ELF-1 (cell line): ENCODE data around the gene THAP12.

Source experiments
- DNase-seq: peaks from one replicate; pipeline ENCODE4 v3.0.0-alpha.2; 2016; ENCODE audit warnings: low read depth, low spot score

Gene THAP12

DNA sequence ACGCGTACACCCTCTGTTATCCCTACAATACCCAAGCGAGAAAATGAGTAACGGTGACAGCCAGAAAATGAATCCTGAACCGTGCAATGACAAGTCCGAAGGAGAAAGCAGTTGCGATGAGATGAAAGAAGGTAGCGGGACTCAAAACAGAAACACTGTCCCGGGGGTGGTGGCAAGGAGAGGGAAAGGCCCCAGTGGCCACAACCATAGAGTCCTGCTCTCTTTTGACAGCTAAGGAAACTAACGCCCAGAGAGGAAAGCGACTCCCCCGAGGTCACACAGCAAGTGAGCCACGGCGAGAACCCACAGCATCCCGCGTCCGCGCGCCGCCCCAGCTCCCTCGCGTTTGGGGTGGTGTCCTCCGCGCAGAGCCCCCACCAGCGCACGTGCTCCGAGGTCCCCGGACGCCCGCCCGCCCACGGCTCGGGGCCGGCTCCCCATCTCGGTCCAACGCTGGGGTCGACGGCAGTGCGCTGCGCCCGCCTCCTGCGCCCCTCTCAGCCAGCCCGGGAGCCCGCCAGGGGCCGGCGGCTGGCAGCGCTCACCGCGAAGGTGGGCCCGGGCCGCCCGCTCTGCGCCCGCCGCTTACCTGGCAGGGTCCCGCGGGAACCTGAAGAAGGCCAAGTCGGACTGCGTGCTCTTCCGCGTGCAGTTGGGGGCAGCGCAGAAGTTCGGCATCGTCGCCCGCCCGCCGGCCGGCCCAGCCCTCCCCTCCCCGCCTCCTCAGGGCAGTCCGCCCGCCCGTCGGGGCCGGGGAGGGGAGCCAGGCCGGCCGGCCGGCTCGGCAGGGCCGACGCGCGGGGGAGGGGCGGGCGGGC lies 564 bp downstream of the THAP12 start:
- peak; percentile 27 for DNase-seq

DNA sequence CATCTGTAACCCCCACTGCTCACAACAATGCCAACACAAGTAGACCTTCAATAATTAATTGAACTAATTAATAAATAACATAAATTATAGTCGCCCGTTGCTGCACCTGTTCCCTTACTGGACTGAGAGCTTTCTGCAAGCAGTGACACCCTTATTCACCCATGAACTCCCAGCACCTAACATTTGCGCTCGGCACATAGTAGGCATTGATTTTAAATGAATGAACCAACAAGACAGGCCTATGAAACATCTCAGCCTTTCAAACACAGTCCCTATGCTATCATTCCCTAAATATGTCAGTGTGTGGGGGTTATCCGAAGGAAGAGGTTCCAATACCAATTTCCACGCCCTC lies 1.1 kb downstream of the THAP12 start:
- no peak for DNase-seq

DNA sequence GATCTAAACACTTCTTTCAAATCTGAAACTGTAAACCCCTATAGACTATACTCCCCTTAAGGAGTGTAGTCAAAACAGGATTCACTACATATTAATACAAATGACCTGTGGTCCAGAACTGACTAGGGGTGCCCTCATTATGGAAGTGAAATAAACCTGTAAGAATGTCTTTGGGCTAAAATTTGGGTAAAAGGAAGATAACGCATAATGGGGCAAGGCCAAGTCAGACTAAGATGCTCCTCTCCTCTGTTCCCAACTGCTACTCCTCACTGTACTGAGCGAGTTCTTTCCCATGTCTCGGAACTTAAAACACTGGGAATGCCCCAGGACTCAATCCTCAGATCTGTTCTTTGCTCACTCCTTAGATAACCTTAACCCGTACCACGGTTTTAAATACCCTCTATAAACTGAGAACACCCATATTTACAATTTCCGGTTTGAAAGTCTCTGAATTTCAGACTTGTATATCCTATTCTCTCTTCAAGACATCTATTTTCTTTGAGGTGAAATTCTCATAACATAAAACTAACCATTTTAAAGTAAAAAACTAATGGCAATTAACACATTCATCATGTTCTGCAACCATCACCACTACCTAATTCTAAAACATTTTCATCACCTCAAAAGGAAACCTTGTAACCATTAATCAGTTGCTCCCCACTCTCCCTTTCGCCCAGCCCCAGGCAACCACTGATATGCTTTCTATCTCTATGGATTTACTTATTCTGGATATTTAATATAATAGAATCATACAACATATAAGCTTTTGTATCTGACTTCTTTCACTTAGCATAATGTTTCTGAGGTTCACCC lies 4.0 kb downstream of the THAP12 start:
- DNase-seq, result no peak

GRCh38 chr11:76371170-76371569 lies 9.8 kb downstream of the THAP12 start:
- no peak for DNase-seq

GRCh38 chr11:76369406-76369805 lies 11.5 kb downstream of the THAP12 start:
- no peak for DNase-seq

DNA sequence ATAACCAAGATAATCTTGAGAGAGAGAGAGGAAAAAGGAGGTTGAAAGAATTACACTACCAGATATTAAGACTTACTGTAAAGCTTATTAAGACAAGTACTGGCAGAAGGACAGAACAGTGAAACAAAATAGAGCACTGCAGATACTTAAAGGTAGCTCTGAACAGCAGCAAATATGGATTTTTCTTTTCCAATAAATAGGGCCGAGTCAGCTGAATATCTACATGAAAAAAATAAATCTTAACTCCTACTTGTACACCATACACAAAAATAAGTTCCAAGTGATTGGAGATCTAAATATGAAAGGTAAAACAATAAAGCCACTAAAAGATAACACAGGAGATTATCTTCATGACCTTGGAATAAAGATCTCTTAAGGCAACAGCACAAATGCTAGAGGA lies 12.4 kb downstream of the THAP12 start:
- DNase-seq, result no peak

DNA sequence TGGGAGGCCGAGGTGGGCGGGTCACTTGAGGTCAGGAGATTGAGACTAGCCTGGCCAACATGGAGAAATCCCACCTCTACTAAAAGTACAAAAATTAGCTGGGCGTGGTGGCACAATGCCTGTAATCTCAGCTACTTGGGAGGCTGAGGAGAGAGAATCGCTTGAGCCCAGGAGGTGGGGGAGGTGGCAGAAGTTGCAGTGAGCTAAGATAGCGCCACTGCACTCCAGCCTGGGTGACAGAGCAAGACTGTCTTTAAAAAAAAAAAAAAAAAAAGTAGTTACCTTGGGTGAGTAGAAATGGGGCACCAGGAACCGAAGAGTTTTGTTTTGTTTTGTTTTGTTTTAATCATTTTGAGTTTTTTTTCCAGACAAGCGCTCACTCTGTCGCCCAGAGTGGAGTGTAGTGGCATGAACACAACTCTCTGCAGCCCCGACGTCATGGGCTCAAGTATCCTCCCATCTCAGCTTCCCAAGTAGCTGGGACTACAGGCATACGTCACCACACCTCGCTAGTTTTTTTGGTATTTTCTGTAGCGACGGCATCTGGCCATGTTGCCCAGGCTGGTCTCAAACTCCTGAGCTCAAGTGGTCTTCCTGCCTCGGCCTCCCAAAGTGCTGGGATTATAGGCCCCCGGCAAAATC lies 15.8 kb downstream of the THAP12 start:
- DNase-seq, result no peak

DNA sequence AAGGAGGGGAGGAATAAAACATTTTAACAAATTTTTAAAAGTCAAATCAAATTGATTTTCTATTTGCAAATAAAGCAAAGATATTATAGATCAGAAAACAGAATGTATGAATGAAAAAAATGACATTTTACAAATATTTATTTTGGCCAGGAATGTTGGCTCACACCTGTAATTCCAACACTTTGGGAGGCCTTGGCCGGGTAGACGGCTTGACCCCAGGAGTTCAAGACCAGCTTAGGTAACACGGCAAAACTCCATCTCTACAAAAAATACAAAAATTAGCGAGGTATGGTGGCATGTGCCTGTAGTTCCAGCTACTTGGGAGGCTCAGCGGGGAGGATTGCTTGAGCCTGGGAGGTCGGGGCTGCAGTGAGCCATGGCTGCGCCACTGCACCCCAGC lies 18.2 kb downstream of the THAP12 start:
- no peak for DNase-seq

- DNase-seq, result no peak
Observed at GRCh38 chr11:76361776-76362175, 19.2 kb downstream of the THAP12 start.

DNA sequence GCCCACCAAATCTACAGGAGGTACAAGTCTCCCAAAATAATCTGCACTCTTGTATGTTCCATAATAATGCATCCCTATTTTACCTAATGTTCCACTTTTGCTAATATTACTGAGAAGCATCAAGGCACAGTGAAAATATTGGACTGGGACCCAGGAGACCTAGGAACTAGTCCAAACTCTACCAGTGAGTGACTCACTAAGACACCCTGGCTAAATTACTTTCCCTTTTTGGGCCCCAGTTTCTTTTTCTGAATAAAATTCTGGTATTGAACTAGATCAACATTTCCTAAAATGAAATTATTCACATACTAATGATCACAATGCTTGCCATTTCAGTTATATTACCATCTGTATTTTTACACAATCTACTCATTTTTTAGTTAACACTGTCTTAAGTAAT lies 19.6 kb downstream of the THAP12 start:
- no peak for DNase-seq

DNA sequence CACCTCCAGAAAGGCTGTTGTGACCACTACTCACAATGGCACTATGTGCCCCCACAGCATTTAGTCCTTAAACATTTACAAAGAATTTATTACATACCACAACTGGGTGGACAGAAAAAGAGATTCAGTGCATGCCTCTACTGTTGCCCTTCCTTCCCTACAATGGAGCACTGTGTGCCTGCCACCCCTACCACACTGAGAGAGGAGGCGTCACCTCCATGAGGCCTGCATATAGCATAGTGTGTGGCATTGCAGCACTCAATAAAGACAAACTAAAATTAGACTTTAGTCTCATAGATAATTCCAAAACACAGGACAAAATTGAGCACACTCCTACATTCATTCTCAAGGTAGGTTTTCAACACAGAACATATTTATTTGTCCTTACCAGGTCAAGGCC lies 25.8 kb downstream of the THAP12 start:
- no peak for DNase-seq

DNA sequence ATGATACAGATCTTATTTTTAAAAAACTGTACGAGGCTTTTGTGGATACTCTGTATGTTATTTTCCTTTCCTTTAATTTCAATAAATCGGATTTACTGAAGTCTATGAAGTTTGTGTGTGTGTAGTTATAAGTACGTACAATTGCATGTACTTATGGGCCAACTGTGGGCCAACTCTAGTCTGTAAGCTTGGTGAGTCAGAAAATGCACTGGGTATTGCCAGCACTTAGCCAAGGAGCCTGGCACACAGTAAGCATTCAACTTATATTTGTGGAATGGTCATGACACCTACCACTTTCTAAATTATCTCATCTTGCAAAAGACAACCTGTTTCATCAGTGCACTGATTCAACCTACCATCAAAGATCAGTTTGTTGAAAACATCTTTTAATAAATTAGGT lies 32.6 kb downstream of the THAP12 start:
- DNase-seq, result no peak

- DNase-seq, result no peak
Observed at GRCh38 chr11:76347466-76347865, 33.5 kb downstream of the THAP12 start.

DNA sequence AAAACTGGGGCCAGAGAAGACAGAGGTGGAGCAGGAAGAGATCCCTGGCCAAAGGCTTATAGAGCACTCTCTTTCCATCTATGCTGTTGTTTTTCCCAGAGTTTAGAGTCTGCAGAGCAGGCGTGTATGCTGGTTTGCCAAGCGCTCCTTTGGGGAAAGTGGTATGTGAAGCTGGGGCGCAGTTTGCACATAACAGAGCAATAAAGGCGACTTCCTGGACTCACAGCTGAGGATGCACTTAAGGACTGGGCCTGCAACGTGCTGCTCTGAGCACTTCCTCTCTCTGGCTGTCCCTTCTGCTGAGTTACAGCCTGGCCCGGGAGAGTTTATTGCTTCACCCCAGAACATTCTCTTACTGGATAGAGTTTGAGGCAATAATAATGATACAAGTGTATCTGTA lies 41.7 kb downstream of the THAP12 start:
- no peak for DNase-seq

GRCh38 chr11:76337923-76338322 lies 43.0 kb downstream of the THAP12 start:
- DNase-seq, result no peak

GRCh38 chr11:76337469-76337868 lies 43.5 kb downstream of the THAP12 start:
- DNase-seq, result no peak

DNA sequence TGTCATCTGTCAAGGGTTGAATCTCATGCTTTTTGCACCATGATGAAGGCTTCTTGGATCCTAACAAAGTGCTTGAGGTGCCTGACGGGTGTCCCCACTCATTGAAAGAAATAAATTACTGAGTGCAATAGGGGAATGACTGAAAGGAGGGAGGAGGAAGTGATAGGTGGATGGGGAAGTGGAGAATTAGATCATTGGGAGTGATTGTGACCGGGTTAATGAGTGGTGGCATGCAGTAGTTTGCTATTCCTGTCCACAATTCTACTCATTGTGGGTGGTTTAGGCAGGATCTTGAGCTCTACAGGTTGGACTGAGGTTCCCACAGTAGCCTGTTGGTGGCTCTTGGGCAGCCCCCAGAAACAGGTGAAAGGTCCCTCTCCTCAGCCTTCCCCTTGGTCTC lies 44.3 kb downstream of the THAP12 start:
- DNase-seq, result no peak

DNA sequence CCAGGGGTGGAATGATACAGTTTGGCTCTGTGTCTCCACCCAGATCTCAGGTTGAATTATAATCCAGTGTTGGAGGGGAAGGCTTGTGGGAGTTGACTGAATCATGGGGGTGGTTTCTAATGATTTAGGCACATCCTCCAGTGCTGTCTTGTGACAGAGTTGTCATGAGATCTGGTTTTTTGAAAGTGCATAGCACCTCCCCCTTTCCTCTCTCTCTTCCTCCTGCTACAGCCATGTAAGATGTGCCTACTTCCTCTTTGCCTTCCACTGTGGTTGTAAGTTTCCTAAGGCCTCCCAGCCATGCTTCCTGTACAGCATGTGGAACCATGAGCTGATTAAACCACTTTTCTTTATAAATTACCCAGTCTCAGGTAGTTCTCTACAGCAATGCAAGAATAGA lies 45.1 kb downstream of the THAP12 start:
- DNase-seq, result no peak

DNA sequence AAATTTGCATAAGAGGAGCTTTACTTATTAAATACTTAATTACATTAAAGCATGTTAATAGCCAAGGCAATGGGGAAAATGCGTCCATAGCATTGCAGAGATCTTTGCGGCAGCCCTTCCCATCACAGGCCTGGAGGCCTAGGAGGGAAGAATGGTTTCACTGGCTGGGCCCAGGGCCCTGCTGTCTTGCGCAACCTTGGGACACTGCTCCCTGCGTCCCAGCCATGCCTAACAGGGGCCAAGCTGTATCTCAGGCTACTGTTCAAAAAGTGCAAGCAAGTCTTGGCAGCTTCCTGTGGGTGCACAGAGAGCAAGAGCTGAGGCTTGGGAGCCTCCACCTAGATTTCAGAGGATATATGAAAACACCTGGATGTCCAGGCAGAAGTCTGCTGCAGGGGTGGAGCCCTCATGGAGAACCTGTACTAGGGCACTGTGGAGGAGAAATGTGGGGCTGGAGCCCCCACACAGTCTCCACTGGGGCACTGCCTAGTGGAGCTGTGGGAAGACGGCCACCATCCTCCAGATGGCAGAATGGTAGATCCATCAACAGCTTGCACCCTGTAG lies 46.0 kb downstream of the THAP12 start:
- no peak for DNase-seq

GRCh38 chr11:76330651-76331050 lies 50.3 kb downstream of the THAP12 start:
- no peak for DNase-seq

DNA sequence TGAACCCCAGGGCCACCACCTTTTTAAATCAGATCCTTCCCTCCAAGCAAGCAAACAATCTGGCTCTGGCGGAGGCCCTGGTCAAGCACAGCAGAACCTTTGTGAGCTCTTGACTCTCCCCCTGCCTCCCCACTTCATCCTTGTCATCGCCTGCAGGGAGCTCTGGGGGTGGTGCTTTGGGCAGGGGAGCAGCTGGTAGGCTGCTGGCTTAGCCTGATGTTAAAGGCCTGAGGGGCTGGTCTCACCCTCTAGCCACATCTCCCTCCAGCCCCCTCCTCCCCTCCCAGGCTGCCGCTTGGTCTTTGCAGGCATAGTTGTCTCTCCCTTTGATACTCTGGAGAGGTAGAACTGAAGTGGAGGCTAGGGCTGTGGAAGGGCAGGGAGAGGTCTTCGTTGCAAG lies 50.9 kb downstream of the THAP12 start:
- DNase-seq, result peak; percentile 87

DNA sequence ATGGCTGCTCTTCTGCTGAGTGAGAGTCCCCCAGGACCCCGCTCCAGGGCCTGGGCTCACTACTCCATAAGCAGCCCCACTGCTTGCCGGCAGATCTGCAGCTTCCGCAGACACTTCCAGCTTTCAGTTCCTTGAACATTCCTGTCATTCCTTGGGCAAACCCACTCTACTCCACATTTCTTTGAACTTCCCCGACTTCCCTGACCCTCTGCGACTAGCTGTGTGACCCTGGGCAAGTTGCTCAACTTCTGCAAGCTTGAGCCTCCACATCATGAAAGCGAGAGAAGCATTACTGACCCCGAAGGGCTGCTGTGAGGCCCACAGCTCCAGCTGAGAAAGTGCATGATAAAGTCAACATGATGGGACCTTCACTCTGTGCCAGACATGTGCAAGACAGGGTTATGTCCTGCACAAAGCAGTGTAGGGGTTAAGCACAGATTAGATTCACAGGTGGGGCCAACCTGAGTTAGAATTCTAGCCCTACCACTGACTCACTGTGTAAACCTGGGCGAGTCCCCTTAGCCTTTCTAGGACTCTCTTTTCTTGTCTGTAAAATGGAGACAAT lies 51.8 kb downstream of the THAP12 start:
- peak; percentile 94 for DNase-seq
